GM12878 (cell line): ENCODE measurements around the gene HGS.

Source experiments
- EZH2 ChIP-seq: IDR thresholded peaks from 2 replicates; pipeline ENCODE4 v1.6.1; 2012; ENCODE audit warnings: low read depth, mild to moderate bottlenecking, control low read depth, inconsistent platforms, low read length, borderline replicate concordance; ENCODE audit not compliant: control insufficient read depth
- RAD21 ChIP-seq: IDR thresholded peaks from 2 replicates; pipeline ENCODE4 v1.6.1; 2011; ENCODE audit warnings: mild to moderate bottlenecking, low read depth, low read length, moderate library complexity; ENCODE audit not compliant: insufficient read depth
- TF ChIP-seq, protein P1 (sequence below), 3 experiments: IDR thresholded peaks in 2 of 3; conservative IDR thresholded peaks in 1 of 3; 2 replicates each; pipeline ENCODE4 v1.5.1; 2011; ENCODE audit warnings: low read depth in 3 of 3, low read length in 3 of 3, mild to moderate bottlenecking in 3 of 3, control low read depth in 2 of 3, moderate library complexity in 2 of 3, inconsistent platforms in 1 of 3, mixed read lengths in 1 of 3; ENCODE audit not compliant: control insufficient read depth in 2 of 3, insufficient read depth in 1 of 3; ENCODE audit errors: extremely low read depth in 1 of 3

DNA sequence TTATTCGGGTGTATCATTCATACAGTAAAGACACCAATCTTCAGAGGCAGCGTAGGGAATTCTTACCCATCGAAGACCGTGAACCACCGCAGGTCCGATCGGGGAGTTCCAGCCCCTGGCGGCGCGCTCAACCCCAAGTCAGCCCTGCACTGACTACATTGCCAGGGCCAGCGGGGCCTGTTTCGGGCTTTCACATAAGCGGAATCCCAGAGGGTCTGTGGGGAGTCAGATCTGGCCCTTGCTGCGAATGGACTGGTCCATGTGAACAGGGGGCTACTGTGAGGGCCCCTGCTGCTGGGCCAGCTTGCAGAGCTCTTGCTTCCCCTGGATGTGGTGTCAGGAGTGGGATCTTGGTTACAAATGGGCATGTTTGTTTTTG lies 35.1 kb upstream of the HGS start:
- TF ChIP-seq RAD21 (no peak), EZH2 (no peak)
- TF ChIP-seq, protein P1, sequence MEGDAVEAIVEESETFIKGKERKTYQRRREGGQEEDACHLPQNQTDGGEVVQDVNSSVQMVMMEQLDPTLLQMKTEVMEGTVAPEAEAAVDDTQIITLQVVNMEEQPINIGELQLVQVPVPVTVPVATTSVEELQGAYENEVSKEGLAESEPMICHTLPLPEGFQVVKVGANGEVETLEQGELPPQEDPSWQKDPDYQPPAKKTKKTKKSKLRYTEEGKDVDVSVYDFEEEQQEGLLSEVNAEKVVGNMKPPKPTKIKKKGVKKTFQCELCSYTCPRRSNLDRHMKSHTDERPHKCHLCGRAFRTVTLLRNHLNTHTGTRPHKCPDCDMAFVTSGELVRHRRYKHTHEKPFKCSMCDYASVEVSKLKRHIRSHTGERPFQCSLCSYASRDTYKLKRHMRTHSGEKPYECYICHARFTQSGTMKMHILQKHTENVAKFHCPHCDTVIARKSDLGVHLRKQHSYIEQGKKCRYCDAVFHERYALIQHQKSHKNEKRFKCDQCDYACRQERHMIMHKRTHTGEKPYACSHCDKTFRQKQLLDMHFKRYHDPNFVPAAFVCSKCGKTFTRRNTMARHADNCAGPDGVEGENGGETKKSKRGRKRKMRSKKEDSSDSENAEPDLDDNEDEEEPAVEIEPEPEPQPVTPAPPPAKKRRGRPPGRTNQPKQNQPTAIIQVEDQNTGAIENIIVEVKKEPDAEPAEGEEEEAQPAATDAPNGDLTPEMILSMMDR (IDR thresholded peaks at IDR 0.05 in 2 of 3, conservative IDR thresholded peaks at IDR 0.05 in 1 of 3; ENCODE audit: control insufficient read depth in 2 of 3, extremely low read depth in 1 of 3, insufficient read depth in 1 of 3, low read depth in 3 of 3, low read length in 3 of 3) = no peak
